Raji (cell line): Measurements from ENCODE around the gene KIF6.

Experiments used
- POLR2A ChIP-seq: IDR thresholded peaks from 2 replicates; pipeline ENCODE4 v1.6.1; 2011; ENCODE audit warnings: low read depth, low read length, control low read depth; ENCODE audit not compliant: insufficient read depth

KIF6 gene

DNA sequence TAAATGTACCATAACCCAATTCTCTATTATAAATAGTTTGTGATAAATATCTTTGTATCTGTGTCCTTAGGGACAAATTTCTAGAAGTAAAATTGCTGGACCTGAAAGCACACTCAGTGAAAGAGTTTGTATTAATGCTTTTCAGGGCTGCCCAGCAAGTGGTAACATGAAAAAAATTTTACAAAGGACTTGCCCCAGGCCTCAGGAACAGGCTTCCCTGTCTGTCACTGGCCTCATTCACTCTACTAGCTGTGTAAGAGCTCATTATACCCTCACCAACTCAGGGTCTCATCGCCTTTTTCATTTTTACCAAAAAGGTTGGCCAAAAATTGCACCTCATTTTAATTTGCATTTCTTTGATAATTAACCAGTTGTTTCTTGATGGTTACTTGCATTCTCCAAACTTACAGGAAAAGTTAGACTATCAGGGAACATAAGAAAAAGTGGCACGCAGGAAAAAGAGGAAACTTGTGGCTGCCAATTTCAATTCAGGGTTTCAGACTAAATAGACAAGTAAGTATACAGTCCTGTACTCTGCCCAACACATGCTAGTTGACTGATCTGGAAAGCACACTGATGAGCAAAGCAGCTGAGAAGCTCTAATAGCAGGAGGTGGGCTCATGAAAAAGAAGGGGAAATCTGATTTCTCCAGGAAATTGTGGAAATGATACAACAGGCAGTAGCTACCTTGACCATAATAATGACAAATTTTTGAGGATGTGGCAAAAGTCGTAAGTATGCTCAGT is 161.5 kb downstream of the KIF6 start:
- no peak for TF ChIP-seq POLR2A

DNA sequence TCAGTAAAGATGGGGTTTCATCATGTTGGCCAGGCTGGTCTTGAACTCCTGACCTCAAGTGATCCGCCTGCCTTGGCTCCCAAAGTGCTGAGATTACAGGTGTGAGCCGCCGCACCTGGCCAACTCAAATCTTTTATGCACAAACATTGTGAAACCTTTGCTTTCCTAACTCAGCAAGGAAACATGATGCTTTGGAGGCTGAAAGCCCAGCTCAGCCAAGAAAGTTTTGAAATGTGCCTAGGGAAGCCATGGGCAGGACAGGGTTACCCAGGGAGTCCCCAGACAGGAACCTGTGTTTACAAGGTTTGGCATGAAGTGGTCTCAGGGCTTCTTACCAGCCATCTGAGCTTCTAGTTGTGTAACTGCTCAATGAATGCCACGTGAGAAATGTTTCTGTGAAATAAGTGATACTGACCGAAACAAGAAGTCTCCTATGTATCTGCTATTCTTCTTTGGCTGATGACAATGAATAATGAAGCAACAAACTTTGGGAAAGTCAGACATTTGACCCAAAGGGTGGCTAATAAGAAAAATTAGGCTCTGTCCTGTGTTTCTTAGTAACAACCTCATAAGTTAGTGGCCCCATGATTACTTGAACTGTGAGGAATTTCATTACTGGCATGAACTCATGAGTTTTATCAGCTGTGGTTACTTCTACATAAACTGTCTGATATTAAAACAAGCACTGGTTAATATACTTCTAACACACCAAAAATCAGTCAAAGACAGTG is 163.5 kb downstream of the KIF6 start:
- TF ChIP-seq POLR2A = no peak

DNA sequence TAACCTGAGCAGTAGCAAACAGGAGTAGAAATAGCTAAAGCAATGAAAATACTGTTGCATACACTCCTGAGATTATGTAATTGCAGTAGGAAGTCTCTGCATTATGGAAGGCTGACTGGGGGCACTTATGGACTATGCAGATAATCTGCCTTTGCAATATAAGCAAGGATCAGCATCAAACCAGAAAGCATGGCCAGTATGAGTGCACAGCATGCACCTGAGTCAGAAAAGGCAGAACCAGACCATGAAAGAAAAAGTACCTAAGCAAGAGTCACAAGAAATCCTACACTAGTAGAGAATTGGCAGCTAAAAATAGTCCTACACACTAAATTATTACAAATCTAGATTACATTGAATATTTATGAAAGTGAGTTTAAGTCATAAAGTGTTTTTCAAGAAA is 164.3 kb downstream of the KIF6 start:
- no peak for TF ChIP-seq POLR2A

DNA sequence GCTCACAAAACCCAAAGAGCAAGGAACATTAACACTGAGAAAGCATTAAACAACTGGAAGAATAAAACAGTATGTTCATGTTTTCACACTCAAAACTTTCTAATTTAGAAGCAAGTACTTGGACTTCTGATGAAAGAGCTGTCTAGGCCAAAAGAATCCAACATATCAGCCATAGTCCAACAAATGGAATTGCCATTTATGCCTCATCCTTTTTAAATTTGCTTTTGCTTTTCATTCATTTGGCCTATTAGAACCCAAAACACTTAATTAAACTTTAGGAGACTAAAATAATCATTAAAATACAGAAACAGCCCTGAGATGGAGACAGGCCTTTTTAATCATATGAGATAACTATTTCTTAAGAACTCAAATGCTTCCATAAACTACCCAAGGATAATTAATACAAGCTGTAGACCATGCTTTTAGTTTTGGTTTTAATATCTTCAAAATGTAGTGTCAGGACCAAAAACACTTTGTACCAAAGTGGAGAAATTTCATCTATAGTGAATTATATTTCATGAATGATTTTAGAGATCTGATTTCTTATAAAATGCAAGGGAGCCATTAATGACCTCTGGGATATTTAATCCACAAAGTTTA is 166.5 kb downstream of the KIF6 start:
- TF ChIP-seq POLR2A = no peak

DNA sequence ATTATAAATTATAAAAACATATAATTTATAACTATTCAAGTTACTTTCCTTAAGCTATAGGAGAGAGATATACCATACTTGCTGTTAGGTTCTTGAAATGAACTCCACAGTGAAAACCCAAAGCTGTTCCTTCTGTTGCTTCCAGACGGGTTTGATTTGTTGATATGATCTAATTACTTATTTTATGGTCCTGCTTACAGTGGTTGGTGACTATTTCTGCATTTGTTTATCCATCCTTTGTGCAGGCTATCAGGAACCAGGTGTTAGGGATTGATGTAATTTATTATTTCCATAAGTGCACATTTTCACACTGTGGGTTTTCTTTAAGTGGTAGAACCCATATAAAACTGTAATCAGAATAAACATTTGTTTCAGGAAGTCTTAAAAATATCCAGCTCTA is 167.1 kb downstream of the KIF6 start:
- TF ChIP-seq POLR2A = no peak

DNA sequence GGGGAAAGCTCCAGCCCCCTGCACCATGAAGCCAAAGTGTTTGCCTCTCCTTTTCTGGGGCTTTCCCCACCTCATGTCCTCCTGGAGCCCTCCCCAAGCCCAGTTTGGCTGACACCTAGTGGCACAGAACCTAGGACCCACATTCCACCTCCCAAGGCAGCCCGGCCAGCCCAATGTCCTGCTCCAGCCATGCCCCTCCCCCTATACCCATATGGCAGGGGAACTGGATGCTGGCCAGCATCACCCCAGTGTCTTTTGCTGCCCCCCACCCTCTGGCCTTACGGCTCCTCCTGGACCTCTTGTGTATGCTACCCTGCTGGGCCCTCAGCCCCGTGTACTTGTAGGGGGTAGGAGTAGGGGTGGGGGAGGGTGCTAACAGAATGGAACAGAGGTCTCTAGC is 170.1 kb downstream of the KIF6 start:
- TF ChIP-seq POLR2A = no peak

DNA sequence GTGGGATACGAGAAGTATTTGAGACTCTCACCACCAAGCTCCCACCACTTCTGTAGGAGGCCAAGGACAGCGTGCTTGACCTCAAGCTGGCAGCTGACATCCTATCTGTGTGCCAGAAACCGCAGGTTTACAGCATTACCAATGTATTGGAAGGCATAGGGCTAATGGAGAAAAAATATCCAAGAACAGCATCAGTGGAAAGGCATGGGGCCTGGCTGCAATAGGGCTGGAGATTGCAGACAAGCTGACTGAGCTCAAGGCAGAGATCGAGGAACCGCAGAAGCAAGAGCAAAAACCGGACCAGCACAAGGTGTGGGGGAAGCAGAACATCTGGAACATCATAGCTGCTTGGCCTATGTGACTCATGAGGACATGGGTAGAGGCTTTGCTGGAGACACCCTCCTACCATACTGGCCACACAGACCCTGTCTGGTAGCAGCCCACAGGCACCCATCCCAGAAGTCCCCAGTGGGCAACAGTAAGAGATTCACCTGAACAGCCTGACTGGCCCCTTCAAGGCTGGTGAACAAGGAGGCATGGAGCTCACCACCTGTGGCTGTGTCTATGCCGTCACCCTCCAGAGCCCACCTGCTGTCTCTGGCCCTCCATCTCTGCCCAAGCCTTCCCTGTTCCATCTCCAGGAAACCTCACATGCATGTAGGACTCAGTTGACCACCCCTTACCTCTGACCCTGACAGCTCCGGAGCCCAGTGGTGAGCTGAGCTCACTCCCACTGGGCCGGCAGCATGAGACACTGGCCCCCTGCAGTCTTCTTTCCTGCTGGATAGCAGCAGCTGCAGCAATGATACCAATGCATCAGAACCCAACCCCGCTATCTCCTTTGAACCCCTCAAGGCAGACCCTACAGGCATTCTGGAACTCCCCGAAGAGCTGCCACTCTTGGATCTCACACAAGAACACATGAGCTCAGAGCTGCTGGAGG is 171.1 kb downstream of the KIF6 start:
- TF ChIP-seq POLR2A = no peak

DNA sequence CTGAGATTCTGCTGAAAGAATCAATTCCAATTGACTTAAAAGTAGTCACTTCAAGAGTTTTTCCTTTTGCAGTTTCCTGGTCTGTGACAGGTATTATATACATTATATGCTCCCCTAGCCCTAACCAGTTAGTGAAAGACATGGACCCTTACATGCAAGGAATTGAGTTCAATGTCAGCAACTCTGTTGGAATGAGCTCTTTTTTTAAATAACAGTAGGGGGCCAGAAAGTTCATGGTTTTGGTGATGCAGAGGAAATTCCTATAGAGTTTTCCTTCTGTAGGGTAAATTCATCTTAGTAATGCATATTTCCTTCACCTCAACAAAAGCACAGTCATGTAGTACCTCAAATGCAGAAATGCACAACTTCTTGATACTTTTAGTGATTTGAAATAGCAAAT is 172.2 kb downstream of the KIF6 start:
- no peak for TF ChIP-seq POLR2A

DNA sequence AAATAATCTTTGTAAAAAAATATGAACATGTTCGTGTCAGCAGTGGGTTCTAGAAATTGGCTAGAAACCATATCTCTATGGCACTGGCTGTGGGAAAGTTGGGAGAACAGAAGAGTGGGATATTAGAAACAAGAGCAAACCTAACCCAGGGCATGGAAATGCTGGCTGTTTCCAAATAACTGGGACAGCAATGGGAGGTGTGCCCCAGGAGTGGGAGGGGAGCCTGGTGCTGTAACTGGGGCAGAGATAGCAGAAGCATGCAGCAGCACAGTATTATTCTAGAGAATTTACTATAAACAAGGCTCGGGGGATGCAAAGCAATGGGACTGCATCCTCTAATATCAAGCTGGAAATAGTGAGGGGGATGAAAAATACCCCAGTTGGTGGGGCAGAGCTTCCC is 175.0 kb downstream of the KIF6 start:
- TF ChIP-seq POLR2A = no peak

DNA sequence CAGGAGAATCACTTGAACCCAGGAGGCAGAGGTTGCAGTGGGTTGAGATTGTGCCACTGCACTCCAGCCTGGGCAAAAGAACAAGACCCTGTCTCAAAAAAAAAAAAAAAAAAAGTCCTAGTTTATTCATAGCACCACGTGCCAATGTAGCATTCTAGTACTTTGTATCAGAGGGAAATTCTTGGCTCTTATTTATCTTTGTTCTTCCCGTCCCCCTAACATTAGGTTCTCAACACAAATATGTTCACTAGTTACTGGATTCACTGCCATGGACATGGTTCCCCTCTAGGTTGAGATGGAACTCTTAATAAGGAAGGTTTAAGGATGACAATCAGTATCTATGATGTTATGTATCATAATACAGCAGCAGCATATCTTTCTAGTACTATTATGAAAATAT is 178.5 kb downstream of the KIF6 start:
- no peak for TF ChIP-seq POLR2A

DNA sequence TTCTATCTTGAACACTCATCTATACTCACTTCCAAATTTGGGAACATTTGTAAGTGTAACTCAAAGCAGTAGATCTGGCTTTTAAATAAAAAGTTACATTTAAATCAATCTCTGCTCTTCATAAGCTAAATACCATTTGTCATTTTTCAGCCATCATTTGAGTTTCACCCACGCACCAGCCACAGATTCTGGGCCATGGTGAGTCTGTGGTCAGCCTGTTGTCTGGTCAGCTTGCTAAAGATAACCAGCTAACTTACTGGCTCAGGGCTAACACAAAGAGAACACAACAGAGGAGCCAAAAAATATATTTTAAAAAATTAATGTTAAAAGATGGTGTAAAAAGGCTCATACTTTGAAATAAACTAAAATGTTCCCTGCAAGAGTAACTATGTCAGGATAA is 181.3 kb downstream of the KIF6 start:
- no peak for TF ChIP-seq POLR2A

DNA sequence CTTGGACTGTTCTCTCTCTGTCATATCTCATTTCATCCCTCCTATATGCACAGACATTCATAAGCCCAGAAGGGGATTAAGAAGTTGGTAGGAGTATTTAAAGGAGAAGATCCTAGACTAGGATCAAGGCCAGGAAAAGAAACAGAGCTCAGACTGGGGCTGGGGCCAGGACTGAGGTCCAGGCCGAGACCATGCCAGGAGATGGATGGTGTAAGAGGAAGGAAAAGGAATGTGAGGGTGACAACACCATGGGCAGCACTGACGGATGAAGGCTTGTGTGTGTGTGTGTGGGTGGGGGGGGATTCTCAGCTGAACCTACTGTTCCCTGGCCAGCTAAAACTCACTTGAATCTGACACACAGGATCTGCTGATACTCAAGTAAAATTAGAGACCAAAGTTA is 182.1 kb downstream of the KIF6 start:
- TF ChIP-seq POLR2A = no peak

DNA sequence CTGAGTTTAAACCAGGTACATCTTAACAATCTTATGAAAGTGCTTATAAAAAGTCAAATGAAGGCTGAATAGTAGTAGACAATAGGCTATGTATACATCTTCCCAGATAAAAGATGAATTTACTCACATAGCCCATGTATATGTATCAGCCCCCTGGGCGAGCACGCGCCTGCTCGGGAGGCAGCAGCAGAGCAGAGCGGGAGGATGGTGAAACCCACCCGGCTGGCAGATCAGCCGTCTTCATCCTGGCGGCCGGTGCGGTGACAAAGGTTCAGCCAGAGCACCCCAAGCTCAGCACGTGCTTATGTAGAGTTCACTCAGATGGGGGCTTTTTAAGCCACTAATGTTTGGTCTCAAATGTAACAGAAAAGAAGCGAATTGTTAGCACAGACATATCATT is 184.8 kb downstream of the KIF6 start:
- TF ChIP-seq POLR2A = no peak

DNA sequence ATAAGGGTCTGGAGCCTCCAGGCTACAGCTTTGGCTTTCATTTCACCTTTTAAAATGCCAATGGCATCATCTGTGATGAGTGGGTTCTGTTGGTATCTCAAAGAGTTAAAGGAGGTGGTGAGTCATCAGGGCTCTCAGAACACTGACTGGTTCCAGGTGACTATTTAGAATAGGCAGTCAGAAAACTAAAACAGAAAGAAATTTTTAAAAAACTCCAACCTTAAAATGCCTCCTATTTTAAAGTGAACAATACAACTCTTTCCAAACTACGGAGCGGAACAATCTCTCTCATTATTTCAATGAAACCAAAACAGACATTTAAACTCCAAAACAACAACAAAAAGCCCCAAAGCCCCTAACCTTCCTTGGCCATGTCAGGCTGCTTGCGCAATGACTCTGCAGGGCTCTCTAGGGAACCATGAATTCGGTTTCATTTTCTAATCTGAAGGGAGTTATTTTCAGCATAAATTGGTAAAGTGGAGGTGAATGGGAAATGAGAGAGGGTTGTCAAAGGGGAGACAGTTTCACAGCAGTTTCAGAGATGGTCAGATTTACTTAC is 194.9 kb downstream of the KIF6 start:
- no peak for TF ChIP-seq POLR2A
